Measurements from ENCODE around the gene ELL3.
A peak's percentile ranks its signal among the peaks of the same experiment; 100 is the strongest.
"Not testable (repeated sequence)": the region's sequence is repeated elsewhere in the genome, so short reads cannot be mapped to it uniquely, and the experiment has no call there.

Gene ELL3

DNA sequence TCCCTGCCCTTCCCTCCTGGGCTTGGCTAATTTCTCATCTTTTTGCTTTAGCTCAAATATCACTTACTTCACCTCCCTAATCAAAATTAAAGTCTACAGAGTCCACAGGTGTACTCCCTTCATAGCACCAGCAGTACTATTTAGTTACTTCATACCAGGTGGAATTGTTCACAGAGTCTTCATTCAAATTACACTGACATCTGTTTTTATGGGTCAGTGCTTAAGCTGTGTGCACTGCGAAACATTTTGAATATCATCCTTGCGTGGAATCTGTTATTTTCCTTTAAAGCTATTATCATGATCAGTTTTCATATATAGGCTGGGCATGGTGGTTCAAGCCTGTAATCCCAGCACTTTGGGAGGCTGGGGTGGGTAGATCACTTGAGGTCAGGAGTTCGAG is 12.6 kb upstream of the ELL3 start:
- no peak for DNase-seq

DNA sequence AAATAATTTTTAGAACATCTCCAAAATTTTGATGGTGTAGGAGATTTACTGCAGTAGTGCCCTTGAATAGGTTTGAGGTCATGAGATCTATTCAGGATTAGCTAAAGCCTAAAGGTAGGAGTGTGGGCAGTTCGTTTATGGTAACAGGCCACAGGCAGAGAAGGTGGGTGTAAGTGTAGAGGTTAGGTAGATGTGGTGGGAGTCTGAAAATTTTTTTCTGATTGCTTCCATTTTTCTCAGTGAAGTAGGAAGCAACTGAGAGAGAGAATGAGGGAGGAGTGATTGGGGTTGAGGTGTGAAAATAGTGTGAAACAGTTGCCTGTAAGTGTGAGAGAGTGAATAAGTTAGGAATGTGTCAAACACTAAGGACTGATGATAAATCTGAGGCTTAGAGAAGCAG is 2.2 kb upstream of the ELL3 start:
- no peak for DNase-seq

DNA sequence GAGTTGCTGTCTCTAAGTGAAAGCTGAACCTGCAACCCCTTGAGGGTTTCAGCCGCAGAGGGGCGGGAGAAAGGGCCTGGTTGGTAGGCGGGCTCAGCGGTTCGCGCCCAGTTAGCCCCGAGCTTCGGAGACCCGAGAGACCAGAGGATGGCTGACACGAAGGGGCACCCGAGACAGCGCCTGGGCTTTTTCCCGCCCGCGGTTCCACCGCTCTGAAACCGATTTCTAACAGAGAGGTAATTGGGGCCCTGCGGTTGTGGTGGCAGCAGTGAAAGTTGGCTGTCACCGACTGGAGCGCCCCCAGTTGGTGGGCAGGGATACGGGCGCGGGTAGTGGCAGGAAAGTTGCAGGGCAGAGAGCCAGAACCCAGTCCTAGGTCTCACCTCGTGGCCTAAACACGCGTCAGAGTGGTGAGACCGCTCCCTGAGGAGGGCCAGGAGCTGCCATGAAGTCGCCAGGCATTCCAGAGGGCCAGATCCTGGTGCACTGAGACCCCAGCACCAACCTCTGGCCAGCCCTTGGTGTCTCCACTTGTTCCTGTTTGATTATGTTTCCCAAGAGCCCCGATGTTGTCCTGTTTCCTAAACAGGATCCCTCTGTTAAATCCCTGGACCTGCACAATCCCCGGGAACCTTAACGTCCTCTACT is 625 bp upstream of the ELL3 start:
- no peak for DNase-seq

DNA sequence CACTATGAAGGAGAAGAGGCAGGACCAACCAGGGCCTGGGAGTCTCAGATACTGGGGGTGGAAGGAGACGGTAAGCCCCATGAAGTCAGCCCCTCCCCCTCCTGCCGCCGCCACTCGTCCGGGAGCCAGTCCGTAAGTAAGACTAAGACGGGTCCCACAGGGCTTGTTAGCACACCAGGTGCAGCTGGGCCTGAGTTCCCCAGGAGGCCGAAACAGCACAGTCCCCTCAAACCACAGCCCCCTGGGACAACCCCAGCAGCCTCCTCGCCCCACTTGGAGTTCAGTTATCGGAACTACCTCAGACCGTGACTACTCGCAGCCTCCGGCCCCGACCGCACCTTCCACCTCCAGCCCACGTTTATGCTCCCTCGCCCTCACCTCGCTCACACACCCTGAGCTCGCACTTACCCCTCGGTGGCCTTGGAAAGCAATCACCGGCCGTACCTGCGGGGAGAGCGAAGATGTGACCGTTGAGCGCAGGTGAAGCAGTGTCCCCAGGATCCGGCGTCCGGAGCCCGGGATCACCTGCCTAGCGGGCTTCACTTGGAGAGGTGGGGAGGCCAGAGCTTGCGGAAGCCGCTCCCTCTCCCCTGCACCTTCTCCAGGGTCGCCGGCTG is 557 bp downstream of the ELL3 start:
- no peak for DNase-seq

DNA sequence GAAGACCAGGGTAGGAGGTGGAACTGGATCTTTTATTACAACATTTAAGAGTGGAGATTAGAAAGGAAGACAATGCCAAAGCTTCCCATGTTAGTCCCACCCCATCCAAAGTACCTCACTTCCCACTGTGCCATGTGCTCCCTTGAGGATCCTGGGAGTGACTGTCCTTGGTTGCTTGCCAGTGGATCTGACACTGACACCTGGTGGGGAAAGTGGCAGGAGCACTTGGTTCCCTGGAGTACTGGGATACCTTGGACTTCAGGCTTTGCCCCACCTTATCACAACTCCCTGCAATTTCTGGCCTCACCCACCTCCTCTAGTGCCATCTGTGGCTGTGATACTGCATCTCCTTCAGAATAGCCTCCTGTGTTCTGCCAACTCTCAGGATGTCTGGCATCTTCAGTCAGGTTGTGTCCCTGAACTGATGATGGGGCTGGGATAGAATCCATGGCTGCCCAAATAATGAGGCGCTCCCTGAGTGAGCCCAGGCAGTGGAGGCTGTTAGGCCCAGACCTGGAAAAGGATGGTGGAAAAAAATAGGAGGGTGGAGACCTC is 1.3 kb downstream of the ELL3 start:
- no peak for DNase-seq

DNA sequence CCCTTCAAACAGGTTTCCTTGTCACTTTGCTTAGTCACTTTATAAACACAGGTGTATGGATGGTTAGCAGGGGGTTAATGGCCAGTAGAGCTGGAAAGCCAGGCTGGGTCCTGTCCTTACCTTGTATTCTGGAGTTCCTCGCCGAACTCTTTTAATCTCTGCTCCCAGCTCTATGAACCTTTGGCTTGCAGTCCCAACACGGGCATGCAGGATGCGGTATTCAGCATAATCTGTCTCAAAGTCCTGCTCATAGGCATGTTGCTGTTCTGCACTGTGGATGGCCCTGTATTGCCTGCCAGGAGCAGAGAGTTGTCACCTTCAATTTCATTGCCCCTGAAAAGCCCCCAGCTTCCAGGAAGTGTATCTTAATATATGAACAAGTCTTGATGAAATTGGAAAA is 2.7 kb downstream of the ELL3 start:
- no peak for DNase-seq

DNA sequence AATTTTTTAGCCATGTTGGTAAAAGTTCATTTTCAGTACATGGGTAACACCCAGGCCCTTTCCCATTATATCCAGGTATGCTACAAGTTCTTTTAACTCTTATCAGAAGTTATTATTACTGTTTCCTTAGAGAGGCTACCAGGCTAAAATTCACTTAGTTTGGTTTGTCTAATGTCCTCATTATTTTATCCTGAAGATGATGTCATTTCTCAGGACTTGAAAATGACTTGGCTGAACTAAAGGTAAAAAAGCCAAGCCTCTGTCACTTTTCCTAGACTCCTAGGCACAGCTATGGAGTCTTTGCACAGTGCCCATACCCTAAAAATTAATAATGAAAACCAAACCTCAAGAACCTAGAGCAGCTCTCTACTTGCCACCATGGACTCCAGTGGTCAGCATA is 4.1 kb downstream of the ELL3 start:
- no peak for DNase-seq

DNA sequence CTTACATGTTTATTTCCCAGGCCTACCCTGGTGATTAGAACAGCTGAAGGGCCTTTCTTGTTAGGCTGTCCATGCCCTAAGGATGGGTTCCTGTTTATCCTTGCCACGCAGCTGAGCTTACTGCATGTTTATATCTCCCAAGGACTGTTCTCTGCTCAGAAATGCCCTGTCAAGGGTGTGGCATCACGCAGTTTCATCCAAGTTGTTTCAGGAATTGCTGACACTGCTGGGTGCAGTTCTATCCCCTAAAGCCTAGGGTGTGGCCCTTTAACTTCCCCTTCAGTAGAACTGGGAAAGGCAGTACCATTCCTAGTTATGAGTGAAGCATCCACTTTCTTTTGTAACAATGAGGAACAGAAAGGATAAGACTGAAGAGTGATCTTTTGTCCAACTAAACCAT is 5.0 kb downstream of the ELL3 start:
- DNase-seq = no peak

DNA sequence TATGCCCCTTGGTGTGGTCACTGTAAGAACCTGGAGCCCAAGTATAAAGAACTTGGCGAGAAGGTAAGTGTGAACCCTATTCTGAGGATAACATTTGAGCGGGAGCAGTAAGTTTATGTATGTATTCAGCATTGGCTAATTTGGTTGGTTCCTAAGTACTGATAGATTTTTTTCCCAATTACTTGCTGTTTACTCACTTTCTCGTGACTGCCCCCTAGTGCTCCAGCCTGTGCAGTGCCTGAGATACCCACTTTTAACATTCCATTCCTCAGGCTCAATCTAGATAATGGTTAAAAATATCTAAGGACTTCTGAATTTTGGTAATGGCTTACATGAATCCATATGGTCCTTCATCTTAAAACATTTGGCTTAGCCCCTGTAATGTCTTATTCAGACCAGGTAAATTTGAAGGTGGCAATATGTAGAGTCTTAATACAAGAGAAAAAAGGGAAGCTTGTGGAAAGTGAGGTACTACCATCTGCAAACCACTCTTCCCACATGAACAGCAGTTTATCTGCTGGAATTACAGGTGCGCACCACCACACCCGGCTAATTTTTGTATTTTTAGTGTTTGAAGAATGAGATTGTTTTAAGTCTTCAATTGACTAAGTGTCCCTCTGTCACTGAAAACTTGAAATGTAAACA is 7.1 kb downstream of the ELL3 start:
- DNase-seq = no peak

DNA sequence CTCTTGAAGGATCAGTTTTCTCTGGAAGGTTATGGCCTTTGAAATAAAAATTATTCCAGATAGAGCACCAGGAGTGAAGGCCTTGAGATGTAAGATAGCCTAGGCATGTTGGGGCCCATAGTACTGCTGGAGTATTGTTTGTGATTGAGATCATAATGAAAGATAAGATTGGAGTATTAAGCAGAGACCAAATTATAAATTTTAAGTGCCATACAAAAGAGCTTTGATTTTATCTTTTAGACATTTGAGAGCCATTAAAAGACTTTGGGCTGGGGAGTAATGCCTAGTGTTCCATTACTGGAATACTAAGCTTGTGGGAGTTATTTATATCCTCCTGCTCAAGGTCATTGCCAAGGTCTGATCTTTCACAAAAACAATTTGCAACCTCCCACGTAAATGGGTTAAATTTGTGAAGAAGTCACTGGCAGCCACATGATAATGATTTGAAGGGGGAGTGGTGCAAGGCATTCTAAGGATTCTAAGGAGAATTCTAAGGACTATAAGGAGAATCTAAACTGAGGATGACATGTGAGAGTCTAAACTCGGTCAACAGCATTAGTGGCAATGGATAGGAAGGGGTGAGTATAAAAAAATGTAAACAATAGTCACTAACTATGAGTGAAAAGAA is 12.8 kb downstream of the ELL3 start:
- no peak for DNase-seq

DNA sequence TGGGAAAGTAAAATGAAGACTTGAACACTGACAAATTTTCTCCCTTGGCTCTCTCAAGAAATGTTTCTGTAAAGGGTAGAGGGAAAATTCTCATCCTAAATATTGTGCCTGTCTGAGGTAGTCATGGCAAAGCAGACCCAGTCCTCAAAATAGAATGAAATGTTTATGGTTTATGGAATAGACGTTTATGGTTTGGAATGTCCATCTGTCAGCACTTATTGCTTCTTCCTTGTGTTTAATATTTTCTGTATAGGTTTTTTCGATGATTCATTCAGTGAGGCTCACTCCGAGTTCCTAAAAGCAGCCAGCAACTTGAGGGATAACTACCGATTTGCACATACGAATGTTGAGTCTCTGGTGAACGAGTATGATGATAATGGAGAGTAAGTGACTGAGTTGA is 13.9 kb downstream of the ELL3 start:
- no peak for DNase-seq

DNA sequence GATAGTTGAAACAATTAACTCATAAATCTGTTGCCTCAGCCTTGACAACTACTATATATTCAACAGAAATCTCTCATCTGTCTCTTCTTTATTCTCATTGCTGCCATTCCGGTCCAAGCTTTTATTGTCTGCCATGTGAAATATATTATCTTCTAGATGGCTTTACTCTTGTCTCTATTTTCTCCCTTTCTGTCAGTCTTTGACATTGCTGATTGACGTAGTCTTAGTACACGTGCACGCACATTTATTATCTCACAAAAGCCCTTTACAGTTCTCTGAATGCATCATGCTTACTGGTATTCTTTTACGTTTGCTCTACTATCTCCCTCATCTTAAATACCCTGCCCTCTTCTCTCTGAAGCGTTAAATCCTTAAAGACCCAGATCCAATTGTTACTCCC is 24.9 kb downstream of the ELL3 start:
- no peak for DNase-seq

DNA sequence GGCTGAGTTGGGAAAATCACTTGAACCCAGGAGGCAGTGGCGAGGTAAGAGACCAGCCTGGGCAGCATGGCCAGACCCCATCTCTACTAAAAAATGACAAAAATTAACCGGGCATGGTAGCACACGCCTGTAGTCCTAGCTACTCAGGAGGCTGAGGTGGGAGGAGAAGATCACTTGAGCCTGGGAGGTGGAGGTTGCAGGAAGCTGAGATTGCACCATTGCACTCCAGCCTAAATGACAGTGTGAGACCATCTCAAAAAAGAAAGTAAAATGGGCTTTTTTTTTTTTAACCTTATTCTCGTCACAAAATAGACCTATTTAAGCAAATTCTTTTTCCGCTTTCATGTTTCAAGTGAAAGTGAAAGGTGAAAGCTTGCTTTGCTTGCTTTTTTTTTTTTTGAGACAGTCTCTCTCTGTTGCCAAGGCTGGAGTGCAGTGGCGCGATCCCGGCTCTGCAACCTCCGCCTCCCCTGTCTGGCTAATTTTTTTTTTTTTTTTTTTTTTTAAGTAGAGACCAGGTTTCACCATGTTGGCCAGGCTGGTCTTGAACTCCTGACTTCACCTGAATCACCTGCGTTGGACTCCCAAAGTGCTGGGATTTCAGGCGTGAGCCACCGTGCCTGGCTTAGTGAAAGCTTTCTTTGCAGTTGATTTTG is 26.9 kb downstream of the ELL3 start:
- DNase-seq = no peak

DNA sequence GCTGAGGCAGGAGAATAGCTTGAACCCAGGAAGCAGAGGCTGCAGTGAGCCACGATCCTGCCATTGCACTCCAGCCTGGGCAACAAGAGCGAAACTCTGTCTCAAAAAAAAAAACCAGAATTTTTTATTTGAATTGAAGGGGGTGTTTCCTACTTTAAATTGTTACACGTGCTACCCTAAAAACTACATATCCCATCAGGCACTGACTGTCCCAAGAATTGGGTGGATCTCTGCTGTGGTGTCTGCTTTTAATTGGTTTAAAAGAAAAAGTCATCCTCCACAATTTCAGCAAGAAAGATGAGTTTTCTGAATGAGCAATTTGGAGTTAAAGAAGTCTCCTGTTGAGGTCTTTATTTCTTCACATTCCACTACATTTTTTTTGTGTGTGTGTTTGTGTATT is 28.4 kb downstream of the ELL3 start:
- DNase-seq = no peak

DNA sequence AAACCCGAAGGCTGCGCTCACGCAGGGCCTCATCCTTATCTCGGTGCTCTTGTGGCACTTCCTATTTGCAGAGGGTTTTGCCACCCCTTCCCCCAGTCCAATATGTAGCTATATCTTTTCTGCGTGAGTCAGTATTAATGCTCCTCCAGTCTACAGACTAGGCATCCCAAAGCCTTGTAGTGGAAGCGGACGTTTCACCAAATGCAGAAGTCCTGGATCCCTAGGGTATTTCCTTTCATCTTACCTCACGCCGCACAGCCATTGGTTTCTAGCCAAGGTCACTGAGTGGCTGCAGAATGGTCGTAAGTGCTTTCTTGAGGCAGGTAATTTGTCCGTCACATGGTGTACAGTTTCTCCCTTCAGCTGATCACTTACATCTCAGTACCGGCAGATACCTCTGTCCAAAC is 29.9 kb downstream of the ELL3 start:
- not testable (repeated sequence) for DNase-seq

DNA sequence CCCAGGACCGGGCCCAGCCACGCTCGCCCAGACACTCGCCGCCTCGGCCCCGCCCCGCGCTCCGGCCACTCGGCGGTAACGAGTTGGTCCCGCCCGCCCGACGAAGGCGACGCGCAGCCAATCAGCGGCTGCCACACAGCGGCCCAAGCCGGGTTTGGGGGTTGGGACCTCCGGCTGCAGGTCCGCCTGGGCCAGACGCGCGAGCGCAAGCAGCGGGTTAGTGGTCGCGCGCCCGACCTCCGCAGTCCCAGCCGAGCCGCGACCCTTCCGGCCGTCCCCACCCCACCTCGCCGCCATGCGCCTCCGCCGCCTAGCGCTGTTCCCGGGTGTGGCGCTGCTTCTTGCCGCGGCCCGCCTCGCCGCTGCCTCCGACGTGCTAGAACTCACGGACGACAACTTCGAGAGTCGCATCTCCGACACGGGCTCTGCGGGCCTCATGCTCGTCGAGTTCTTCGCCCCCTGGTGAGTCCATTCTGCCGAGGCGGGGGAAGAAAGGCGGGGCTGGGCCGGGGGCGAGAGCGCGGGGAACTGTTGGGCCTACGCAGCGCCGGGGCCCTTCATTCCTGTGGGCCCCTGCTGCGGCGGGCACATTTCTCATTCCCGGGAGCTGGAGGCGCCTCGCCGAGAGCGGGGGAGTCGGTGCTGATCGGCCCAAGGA is 30.4 kb downstream of the ELL3 start, which contains the start of gene PDIA3:
PDIA3 (plus strand) TSS at position 194 of the 658 bp plus-strand sequence; CDS start at position 296, 102 bp downstream.
- peak; percentile 84 for DNase-seq

DNA sequence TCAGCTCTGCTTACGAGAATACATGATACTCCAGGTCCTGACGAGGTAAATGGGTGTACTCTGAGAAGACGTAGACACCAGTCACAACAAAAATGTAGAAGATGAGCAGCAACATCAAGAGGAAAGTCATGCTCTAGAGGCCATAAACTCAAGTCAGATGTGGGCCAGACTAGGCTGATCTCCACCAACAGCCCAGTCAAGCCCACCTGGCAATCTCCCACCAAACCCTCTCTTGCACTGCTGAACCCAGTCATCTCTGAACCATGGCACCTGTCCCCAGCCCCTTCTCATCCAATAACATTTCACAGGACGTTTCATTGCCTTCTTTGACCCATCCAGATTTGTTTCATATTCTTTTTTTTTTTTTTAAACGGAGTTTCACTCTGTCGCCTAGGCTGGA is 41.4 kb downstream of the ELL3 start:
- DNase-seq = no peak

DNA sequence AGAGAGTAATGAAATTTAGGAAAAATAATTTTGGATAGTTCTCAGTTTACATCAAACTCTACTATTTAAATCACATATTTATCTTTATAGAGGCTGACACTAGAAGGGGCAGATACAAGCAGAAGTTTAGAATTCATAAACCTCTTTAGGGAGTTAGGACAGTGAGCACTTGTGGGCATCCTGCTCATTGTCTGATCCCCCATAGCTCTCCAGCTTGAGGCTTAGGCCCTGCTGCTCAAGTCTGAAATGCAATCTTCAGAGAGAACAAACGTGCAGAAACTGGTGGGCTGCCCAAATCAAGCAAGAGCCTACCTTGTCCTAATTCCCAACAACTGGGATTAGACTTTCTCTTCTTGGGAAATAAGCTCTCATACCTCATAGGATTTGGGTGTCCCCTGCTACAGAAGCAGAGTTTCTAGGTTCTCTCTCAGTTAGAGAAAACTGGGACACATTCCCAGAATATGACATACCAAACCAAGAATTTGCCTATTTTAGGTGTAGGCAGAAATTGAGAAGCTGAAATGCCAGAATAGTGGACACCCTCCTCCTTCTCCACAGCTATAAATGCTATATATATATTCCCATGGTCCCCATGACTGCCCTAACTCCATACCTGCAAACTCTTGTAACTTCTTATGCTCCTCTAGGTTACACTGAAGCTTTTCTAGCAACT is 48.6 kb downstream of the ELL3 start:
- DNase-seq = not testable (repeated sequence)

DNA sequence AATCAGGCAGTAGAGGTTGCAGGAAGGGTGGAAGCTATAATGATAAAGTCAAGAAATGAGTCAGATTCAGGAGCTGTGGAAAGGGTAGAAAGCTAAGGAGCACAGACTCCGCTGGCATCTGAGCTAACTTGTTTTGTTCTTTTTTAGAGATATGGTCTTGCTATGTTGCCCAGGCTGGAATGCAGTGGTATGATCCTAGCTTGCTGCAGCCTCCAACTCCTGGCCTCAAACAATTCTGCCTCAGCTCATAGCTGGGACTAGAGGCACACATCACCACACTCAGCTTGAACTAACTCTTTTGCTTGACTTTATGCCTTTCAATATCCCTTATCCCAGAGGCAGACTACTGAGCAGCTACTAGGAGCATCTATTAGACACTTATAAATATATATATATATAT is 50.5 kb downstream of the ELL3 start:
- not testable (repeated sequence) for DNase-seq

DNA sequence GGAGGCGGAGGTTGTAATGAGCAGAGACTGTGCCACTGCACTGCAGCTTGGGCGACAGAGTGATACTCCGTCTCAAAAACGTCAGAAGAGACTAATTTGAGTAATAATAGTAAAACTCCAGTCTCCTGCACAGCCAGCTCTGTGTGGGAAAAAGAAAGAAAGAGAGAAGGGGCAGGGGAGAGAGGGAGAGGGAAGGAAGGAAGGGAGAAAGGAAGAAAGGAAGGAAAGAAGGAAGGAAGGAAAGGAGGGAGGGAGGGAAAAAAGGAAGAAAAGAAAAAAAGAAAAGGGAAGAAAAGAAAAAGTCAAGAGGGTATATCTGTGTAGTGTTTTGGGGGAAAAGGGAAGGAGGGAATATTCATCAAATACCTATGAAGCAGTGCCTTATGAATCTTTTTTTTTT is 53.6 kb downstream of the ELL3 start:
- no peak for DNase-seq
